Nucleus accumbens (tissue), 56 donors: ENCODE measurements around the gene CALML5.

Experiments
- DNase-seq, 56 donors: peaks; one replicate each; lab custom pipeline; 2025; lab: John Stamatoyannopoulos, UW

The CALML5 gene

GRCh38 chr10:5534051-5534821, 34.9 kb upstream of the CALML5 start:
- DNase-seq = no peak

GRCh38 chr10:5533098-5533731, 33.8 kb upstream of the CALML5 start:
- DNase-seq = no peak

DNA sequence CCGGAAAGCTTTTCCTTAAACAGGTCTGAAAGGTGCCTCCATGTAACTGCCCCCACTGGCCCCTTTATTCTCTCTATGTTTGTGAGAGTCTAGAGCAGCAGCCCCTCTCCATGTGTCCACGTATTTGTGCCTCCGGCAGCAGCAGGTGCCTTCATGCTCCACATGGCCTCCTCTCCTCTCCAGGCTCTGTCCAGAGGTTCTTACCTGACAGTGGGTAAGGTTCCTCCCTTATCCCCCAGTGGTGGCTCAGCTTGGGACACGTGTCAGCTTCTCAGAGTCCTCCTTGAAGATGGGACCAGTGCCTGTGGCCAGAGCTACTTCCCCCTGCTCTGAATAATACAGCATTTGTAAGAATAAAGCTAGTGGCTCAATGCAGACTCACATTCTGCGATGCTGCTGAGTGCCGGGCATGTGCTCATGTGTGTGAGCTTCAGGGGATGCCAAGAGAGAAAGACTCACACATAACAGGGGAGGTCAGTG, 33.3 kb upstream of the CALML5 start:
- DNase-seq = no peak

GRCh38 chr10:5532307-5532605, 32.9 kb upstream of the CALML5 start:
- DNase-seq = no peak

- DNase-seq = no peak
Observed at GRCh38 chr10:5531558-5532306, 32.4 kb upstream of the CALML5 start.

GRCh38 chr10:5530846-5531557, 31.6 kb upstream of the CALML5 start:
- no peak for DNase-seq

DNA sequence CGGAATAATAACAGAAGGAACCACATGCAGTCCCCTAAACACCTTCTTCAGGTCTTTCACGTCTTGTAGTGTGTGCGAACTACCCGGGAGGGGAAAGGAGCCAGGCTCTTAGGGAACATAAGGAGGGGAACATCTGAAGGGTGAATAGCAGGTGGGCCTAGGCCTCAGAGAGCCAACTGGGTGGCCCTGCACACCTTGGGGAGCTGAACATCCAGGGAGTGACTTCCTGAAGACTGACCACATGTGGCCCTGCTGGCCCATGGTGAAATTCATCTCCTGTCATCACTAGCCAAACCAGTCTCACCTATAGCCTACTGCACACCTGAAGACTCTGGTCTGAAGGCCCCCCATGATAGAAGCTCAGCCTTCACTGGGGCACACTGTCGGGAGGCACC, 31.0 kb upstream of the CALML5 start:
- DNase-seq = no peak

DNA sequence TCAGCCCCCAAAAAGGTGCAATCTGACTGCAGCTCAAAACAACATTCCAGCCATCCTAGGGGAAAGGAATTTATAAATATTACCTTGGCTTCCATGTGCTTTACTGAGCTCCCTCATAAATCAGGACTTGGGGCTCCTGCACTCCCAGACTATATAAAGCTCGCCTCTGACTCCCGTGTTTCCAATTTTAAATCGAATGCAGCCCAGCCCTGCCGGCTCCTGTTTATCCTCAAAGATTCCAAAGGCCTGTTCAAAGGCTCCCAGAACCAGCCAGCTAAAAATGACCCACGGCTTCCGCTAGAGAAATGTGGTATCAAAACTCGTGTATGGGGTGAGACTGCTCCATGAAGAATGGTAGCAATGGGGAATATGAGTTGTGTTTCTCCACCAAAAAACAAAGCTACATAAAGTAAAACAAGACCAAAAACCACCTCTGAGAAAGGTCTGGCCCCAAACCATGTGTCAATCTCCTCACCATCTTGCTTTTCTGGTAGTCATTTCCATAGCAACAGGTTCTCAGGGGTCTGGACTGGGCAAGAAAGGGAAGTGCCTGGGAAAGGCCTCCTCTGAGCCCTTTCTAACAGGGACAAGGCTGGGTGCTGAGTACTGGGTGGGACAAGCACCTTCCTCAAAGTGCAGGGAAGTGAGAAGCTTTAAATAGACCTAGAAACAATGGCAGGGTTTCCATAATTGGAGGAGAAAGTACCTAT, 30.5 kb upstream of the CALML5 start:
- DNase-seq = no peak

DNA sequence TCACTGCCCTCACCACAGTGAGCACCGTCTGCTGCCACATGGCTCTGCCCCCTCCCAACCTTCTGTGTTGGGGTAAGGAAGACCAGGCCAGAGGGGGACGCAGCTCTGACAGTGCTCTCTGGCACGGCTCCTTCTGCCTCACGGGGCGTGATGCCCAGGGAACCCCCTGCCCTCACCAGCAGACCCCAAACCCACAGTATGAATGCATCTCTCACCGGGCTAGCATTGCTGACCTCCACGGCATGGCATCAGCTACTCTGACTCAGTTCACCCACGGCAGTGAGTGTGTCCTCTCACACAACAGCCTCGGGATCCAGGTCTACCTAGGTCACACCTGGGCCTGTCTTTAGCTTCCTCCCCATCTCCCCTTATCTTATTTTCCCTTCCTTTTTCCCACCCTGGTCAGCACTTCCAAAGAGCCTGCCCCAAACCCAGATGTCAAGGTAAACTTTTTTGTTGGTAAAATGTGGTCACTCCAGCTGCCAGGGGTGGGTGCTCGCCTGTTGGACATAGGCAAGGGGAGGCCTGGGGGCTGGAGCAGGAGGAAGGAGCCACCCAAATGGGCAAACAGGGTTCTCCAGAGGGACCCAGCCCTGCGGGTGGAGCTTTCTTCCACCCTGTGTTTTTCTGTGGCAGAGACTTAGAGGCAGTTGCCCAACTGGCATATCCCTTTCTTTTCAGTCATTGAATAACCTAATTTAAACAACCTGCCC, 29.8 kb upstream of the CALML5 start:
- no peak for DNase-seq

DNA sequence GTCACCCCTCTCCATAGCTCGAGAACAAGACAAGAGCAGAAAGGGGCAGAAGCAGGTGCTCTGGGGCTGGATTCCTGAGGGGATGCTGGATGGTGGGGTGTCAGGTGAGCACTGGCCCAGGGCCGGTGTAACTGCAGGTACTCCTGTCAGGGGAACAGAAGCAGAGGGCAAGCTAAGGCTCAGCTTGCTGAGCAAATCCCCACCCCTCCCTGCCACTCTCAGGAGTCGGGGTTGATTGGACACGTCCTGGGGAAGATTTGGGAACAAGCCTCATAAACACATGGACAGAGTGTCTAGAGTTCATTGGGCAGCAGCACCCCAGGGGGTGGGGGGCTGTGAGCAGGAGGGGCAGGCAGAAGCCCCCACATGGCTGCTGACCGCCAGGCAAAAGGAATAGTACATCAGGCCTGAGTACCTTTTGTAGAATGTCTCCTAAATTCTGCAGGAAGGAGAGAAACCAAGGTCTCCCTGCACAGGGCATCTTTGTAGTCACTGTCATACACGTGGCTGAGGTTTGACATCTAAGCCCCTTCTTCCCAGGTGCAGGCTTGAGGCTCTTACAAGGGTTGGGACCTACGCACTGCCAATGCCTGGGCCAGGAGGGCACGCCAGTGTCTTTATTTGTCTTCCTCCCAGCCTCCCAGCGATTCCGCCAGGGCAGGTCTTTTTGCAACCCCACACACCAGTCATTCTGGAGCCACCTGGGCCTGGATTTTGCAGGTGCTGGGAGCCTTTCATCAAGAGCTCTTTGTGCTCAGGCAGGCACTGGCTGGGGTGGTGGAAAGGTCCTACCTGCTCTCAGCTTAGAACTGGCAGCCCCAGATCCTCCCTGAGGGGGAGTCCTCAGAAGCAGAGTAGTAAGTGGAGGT, 28.2 kb upstream of the CALML5 start:
- no peak for DNase-seq

DNA sequence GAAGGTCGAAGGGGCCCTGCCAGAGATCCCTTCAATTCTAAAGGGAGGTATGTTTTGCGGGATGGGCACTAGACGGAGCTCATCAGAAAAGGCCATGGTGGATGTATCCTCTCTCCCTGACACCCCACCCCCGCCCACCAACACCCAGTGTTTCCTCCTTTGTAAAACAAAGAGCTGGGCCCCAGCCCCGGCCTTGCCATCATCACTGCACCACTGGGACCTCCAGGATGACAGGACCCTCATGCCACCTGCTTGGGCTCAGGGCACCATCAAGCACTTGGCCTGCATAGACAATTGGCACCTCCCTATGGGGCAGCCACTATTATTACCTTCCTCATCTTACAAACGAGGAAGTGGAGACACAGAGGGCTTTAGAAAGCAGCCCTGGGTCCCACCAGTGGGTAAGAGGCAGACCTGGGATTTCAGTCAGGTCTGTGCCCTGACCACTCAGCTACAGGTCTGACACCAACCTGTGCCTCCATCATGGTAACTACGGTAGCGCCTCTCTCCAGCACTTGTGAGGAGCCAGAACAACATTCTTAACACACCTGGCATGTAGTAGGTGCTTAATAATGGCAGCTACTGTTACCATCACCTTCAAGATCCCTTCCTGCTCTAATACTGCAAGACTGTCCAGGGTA, 27.4 kb upstream of the CALML5 start:
- DNase-seq = no peak

GRCh38 chr10:5525561-5526341, 26.4 kb upstream of the CALML5 start:
- DNase-seq = peak in 23 of 56 donors; percentile 6 to 58 (median 26)

DNA sequence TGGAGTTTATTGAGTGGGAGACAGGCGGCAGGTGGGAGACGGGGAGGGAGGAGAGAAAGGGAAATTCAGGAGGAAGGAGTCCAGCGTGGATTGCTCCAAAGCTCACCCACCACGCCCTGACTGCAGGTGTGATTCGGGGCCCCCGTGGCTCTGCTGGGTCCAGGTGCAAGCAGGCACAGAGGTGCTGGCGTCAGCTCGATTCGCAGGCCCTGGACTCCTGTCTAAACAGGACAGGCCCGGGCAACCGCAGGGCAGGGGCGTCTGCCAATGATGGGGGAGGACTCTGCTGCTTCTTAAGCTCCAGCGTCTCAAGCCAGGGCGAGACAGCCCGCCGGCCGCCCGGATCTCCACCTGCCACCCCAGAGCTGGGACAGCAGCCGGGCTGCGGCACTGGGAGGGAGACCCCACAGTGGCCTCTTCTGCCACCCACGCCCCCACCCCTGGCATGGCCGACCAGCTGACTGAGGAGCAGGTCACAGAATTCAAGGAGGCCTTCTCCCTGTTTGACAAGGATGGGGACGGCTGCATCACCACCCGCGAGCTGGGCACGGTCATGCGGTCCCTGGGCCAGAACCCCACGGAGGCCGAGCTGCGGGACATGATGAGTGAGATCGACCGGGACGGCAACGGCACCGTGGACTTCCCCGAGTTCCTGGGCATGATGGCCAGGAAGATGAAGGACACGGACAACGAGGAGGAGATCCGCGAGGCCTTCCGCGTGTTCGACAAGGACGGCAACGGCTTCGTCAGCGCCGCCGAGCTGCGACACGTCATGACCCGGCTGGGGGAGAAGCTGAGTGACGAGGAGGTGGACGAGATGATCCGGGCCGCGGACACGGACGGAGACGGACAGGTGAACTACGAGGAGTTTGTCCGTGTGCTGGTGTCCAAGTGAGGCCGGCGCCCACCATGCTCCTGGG, 25.5 kb upstream of the CALML5 start, which contains the start of gene CALML3:
TSS of gene CALML3 (plus strand) at position 321 of the 920 bp plus-strand sequence. CDS start at position 446, 125 bp downstream.
- DNase-seq = no peak

GRCh38 chr10:5523796-5524574, 24.6 kb upstream of the CALML5 start:
- no peak for DNase-seq

DNA sequence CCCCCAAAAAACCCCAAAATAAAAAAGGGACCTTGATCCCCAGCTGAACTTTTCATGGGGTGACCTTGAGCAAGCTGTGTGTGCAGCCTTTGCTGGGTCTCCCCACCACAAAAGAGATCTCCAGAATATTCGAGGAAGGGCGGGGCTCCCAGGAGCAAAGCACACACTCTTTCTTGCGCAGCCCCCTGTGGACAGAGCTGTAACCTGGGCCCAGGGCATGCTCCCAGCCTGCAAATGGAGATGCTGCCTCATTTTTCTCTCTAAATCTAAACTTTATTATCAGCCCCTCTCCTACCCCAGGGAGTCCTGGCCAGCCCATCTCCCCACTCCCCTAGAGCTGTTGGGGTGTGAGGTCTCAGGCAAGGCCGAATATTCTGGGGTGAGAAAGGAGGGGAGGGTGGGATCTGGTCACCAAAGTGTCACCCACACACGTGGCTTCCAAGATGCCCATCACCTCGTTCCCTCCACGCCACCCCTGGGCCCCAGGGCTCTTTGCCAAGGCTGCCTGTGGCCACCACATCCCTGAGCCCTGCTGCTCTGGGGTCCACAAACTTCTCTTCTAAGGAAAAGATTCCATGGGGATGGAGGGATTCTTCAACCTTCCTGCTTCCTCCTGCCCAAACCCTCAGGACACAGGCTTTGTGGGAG, 23.7 kb upstream of the CALML5 start:
- DNase-seq = no peak
